Suprapubic skin (tissue), 4 donors: ENCODE measurements around the gene XRCC6. TPM values are rescaled to one million over a fixed set of nuclear protein-coding genes. Genes with fewer than 3 reads are reported as not detected.

ENCODE experiments used
- DNase-seq, 2 donors: peaks; one replicate each; pipeline ENCODE4 v3.0.0-alpha.2; 2019; ENCODE audit warnings: low spot score in 2 of 2
- H3K27ac ChIP-seq: fragments of 200-600 bp; sonication (generic); one replicate; pipeline ENCODE4 v1.5.1; 2019
- H3K27me3 ChIP-seq: fragments of 200-600 bp; sonication (generic); one replicate; pipeline ENCODE4 v1.5.1; 2019
- H3K36me3 ChIP-seq: fragments of 200-600 bp; sonication (generic); one replicate; pipeline ENCODE4 v1.5.1; 2019
- H3K4me1 ChIP-seq: fragments of 200-600 bp; sonication (generic); one replicate; pipeline ENCODE4 v1.5.1; 2019
- H3K4me3 ChIP-seq: fragments of 200-600 bp; sonication (generic); one replicate; pipeline ENCODE4 v1.5.1; 2019; ENCODE audit warnings: mild to moderate bottlenecking
- H3K9me3 ChIP-seq: fragments of 200-600 bp; sonication (generic); one replicate; pipeline ENCODE4 v1.5.1; 2019
- EP300 ChIP-seq: sonication (generic); formaldehyde crosslinking; IDR thresholded peaks from one replicate; pipeline ENCODE4 v1.6.1; 2017; ENCODE audit warnings: antibody characterized with exemption
- POLR2A ChIP-seq, 2 donors: fragments of 450-650 bp; IDR thresholded peaks; one replicate each; pipeline ENCODE4 v1.6.1; 2017; ENCODE audit warnings: antibody characterized with exemption in 2 of 2, mild to moderate bottlenecking in 2 of 2, moderate library complexity in 2 of 2
- POLR2AphosphoS5 ChIP-seq, 3 donors: sonication (generic); formaldehyde crosslinking; IDR thresholded peaks; one replicate each; pipeline ENCODE4 v1.6.1; 2017; ENCODE audit warnings: antibody characterized with exemption in 3 of 3
- WGBS: methylation state at CpG from one replicate; pipeline ENCODE4 v1.1.5; 2018; 5-methylcytosine and 5-hydroxymethylcytosine counted together
- total RNA-seq, 4 donors: library from RNA; depleted of rRNA; stranded (reverse); fragments of >200 nt; gene quantifications; one replicate each; pipeline ENCODE4 v1.1.0, GENCODE V29; 2016
- TF ChIP-seq, protein P1 (sequence below), 2 donors: fragments of 200-600 bp in 1 of 2; fragments of 450-650 bp in 1 of 2; sonication (generic) in 1 of 2; IDR thresholded peaks; one replicate each; pipeline ENCODE4 v1.5.1; 2016 to 2019; ENCODE audit warnings: antibody characterized with exemption in 2 of 2, mild to moderate bottlenecking in 1 of 2, moderate library complexity in 1 of 2

Gene XRCC6
- total RNA-seq, 4 donors from 2014 or later: 131 to 194 (median 182) TPM

DNA sequence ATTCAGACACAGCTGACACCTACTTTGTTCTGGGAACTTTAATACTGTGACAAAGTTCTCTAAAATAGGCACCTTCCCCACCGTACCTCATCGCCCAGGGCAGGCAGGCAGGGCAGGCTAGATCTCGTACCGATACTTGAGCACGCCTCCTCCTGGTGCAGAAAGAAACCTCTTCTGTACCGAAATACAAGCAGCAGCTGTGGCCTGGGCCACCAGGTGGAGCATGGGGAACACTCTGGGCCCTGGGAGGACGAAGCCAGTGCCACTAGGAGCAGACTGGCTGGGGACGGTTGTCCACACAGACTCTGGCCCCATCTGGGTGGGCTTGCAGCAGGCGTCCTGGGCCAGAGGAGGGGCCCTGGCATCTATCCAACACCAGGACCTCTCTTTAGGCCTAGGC is 44.2 kb upstream of the XRCC6 start:
- Histone ChIP-seq H3K36me3 (peaks cover 54% of the 10 kb centered on the region), H3K9me3 (no peaks in the 10 kb centered on the region), H3K4me1 (no peaks in the 10 kb centered on the region), H3K27ac (no peak overlapping the region), H3K27me3 (no peaks in the 10 kb centered on the region), H3K4me3 (no peak overlapping the region)
- no peak for DNase-seq
- no peak for TF ChIP-seq POLR2A (IDR thresholded peaks at IDR 0.05)
- TF ChIP-seq EP300: no peak
- TF ChIP-seq, protein P1, sequence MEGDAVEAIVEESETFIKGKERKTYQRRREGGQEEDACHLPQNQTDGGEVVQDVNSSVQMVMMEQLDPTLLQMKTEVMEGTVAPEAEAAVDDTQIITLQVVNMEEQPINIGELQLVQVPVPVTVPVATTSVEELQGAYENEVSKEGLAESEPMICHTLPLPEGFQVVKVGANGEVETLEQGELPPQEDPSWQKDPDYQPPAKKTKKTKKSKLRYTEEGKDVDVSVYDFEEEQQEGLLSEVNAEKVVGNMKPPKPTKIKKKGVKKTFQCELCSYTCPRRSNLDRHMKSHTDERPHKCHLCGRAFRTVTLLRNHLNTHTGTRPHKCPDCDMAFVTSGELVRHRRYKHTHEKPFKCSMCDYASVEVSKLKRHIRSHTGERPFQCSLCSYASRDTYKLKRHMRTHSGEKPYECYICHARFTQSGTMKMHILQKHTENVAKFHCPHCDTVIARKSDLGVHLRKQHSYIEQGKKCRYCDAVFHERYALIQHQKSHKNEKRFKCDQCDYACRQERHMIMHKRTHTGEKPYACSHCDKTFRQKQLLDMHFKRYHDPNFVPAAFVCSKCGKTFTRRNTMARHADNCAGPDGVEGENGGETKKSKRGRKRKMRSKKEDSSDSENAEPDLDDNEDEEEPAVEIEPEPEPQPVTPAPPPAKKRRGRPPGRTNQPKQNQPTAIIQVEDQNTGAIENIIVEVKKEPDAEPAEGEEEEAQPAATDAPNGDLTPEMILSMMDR (IDR thresholded peaks at IDR 0.05): peak in 1 of 2 donors; percentile 34
- no peak for TF ChIP-seq POLR2AphosphoS5 (IDR thresholded peaks at IDR 0.05)
- WGBS: 93% methylated on average over 5 of the region's 9 CpGs

DNA sequence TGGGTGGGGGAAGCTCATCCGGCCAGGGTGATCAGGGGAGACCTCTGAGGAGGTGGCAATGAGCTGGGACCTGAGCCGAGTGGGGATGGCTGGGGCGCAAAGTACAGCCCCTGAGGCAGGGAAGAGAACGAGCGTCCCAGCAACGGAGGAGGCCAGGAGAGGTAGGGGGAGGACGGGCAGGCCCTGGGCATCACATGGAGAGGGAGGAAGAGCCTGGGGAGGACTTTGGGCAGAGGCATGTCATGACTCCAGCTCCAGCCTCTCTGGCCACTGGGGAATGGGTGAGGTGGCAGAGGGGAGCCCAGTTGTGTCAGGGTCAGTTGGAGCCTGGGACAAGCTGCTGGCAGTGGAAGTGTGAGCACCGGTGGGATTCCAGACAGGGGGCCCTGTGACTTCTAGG is 43.0 kb upstream of the XRCC6 start:
- TF ChIP-seq POLR2AphosphoS5 (IDR thresholded peaks at IDR 0.05): no peak
- TF ChIP-seq, protein P1 (IDR thresholded peaks at IDR 0.05): no peak
- no peak for TF ChIP-seq EP300
- no peak for TF ChIP-seq POLR2A (IDR thresholded peaks at IDR 0.05)
- Histone ChIP-seq H3K4me3 (no peak overlapping the region), H3K27me3 (no peaks in the 10 kb centered on the region), H3K36me3 (peaks cover 67% of the 10 kb centered on the region), H3K9me3 (no peaks in the 10 kb centered on the region), H3K4me1 (no peaks in the 10 kb centered on the region), H3K27ac (no peak overlapping the region)
- WGBS: 90% methylated on average over 8 of the region's 8 CpGs
- DNase-seq: no peak

DNA sequence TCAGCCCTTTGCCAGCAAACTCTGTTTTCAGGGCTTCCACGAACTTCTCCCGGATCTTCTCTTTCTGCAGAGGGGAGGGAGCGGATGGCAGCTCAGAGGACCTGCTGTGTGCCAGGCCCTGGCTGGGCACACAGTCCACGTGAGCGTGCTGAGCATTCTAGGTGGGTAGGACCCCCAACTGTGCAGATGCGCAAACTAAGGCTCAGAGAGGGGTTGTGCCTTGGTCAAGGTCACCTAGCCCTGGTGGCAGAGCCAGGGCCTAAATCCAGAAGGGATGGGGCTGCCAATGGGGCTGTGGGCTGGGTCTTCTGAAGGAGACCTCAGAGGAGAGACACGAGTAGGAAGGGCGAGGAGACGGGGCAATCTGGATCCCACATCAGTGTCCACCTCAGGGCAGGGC is 42.3 kb upstream of the XRCC6 start:
- no peak for DNase-seq
- H3K27ac ChIP-seq: no peak overlapping the region
- H3K27me3 ChIP-seq: no peaks in the 10 kb centered on the region
- H3K9me3 ChIP-seq: no peaks in the 10 kb centered on the region
- no peaks in the 10 kb centered on the region for H3K4me1 ChIP-seq
- H3K36me3 ChIP-seq: peaks cover 74% of the 10 kb centered on the region
- TF ChIP-seq EP300: no peak
- no peak for TF ChIP-seq POLR2A (IDR thresholded peaks at IDR 0.05)
- no peak for TF ChIP-seq POLR2AphosphoS5 (IDR thresholded peaks at IDR 0.05)
- TF ChIP-seq, protein P1 (IDR thresholded peaks at IDR 0.05): no peak
- WGBS: 96% methylated on average over 4 of the region's 9 CpGs
- H3K4me3 ChIP-seq: no peak overlapping the region

DNA sequence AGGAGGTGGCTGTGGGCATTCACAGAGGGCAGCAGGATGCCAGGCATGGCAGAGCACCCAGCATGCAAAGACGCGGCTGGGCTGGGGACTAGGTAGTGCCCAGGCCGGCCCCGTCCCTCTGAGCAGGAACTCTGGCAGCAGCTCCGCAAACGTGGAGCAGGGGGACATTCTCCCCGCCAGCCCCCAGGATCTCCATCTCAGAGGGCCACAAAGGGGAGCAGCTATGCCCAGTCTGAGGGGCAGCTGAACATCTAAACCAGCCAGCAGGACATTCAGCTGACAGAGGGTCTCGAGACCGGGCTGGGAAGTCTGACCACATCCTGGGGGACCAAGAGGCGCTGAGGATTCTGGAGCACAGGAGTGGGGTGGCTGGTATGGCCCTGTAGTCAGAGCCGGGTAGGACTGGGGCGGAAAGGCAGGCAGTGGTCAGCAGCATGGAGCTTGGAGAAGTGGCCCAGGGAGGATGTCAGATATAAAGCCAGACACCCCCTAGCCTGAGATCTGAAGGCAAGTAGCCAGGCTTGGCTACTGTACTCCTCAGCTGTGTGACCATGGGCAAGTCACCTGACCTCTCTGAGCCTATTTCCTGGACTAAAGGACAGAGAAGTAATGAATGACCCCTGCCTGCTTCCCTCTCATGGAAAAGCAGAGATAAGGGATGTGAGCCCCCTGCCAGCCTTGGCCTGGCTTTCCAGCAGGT is 41.6 kb upstream of the XRCC6 start:
- no peak overlapping the region for H3K4me3 ChIP-seq
- no peak for DNase-seq
- no peaks in the 10 kb centered on the region for H3K27me3 ChIP-seq
- no peaks in the 10 kb centered on the region for H3K9me3 ChIP-seq
- TF ChIP-seq POLR2AphosphoS5 (IDR thresholded peaks at IDR 0.05): no peak
- no peak for TF ChIP-seq POLR2A (IDR thresholded peaks at IDR 0.05)
- TF ChIP-seq, protein P1 (IDR thresholded peaks at IDR 0.05): no peak
- TF ChIP-seq EP300: no peak
- H3K27ac ChIP-seq: no peak overlapping the region
- no peaks in the 10 kb centered on the region for H3K4me1 ChIP-seq
- 97% methylated on average over 6 of the region's 12 CpGs for WGBS
- peaks cover 80% of the 10 kb centered on the region for H3K36me3 ChIP-seq

DNA sequence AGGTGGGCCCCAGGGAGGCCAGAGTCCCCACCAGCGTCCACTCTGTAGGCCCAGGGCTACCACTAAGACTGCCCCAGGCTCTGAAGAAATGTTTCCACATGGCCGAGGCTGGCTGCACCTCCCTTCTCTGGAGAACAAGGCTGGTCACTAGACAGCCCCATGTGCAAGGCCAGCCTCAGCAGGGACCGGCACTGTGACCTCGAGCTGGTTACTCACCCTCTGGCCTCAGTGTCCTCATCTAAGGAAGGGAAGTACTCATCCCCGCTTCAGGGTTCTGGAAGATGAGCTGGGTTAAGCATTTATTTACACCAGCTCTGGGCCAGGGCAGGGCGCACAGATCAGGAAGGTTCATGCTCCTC is 41.1 kb upstream of the XRCC6 start:
- Histone ChIP-seq H3K27ac (no peak overlapping the region), H3K27me3 (no peaks in the 10 kb centered on the region), H3K9me3 (no peaks in the 10 kb centered on the region), H3K4me1 (no peaks in the 10 kb centered on the region), H3K36me3 (peaks cover 84% of the 10 kb centered on the region), H3K4me3 (no peak overlapping the region)
- 79% methylated on average over 2 of the region's 6 CpGs for WGBS
- TF ChIP-seq POLR2AphosphoS5 (IDR thresholded peaks at IDR 0.05): no peak
- TF ChIP-seq, protein P1 (IDR thresholded peaks at IDR 0.05): no peak
- TF ChIP-seq POLR2A (IDR thresholded peaks at IDR 0.05): no peak
- no peak for TF ChIP-seq EP300
- DNase-seq: no peak
